H1 (cell line): ENCODE results near the gene PODN. TPM values are rescaled to one million over a fixed set of nuclear protein-coding genes. Genes with fewer than 3 reads are reported as not detected.

ENCODE experiments used
- NANOG ChIP-seq: IDR thresholded peaks from 2 replicates; pipeline ENCODE4 v1.6.1; 2011; ENCODE audit warnings: low read length, low read depth, mild to moderate bottlenecking, inconsistent platforms; ENCODE audit not compliant: insufficient read depth, poor library complexity, severe bottlenecking
- PHF8 ChIP-seq: fragments of 200-600 bp; sonication (generic); conservative IDR thresholded peaks from 2 replicates; pipeline ENCODE4 v1.7.1; 2012; ENCODE audit warnings: low read depth, mild to moderate bottlenecking, inconsistent platforms, low read length, moderate library complexity
- polyA plus RNA-seq, 7 experiments: library from polyadenylated mRNA; depleted of rRNA in 3 of 7; stranded (reverse) in 5 of 7; unstranded in 2 of 7; fragments of >200 nt in 5 of 7; fragments of 200-250 nt in 2 of 7; gene quantifications; 1 replicate in 5 of 7; 2 replicates in 1 of 7; 4 replicates in 1 of 7; pipeline versions ENCODE4 v1.2.1 to v1.2.3, GENCODE V29; 2011 to 2013; ENCODE audit warnings: missing spikeins in 2 of 7, mixed read lengths in 2 of 7
- total RNA-seq: library from RNA; stranded (reverse); fragmentation: NEBNext Ultra II Directional; extraction: Animal tissue kit (Norgen Biotek cat#: 25700); gene quantifications from 2 replicates; pipeline ENCODE4 v1.2.1, GENCODE V29; 2021
- TF ChIP-seq, protein P1 (sequence below): IDR thresholded peaks from 2 replicates; pipeline ENCODE4 v1.6.1; 2011; ENCODE audit warnings: low read length, improper control_type of control experiment

Gene PODN
- total and polyA plus RNA-seq, 2 of the 8 experiments (the other 6 are each of a cell fraction or from before 2014, with no cell fraction given): 0.11 to 0.17 TPM

DNA sequence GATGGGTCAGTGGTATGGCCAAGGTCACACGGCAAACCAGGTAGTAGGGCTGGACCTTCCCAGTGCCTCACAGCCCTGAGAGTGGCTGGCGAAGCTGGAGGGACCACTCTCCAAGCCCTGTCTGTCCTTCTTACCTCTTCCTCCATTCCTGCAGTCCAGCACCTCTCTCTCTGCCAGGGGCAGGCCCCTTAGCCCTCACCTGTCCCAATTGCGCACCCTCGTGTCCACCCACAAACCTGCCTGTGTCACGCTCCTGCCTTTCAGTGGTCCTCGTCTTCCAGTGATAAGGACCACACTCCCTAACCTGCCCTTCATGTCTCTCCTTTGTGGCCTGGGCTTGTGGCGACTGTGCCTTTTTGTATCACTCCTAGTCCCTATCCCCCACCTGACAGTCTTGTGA lies 3.4 kb downstream of the PODN start (continued):
- TF ChIP-seq, protein P1, sequence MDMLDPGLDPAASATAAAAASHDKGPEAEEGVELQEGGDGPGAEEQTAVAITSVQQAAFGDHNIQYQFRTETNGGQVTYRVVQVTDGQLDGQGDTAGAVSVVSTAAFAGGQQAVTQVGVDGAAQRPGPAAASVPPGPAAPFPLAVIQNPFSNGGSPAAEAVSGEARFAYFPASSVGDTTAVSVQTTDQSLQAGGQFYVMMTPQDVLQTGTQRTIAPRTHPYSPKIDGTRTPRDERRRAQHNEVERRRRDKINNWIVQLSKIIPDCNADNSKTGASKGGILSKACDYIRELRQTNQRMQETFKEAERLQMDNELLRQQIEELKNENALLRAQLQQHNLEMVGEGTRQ: no peak
- no peak for TF ChIP-seq NANOG
- TF ChIP-seq PHF8: no peak
- TF ChIP-seq, all 59 proteins: peak for 2
